RWPE2 (cell line): Measurements from ENCODE around the gene LCORL.

ENCODE experiments used
- ATAC-seq: fragments of 200-7000 bp; cut with Tn5 transposase; 3 replicates; pipeline ENCODE4 v1.9.1; 2021; ENCODE audit warnings: low read depth
- DNase-seq: peaks from one replicate; pipeline ENCODE4 v3.0.0-alpha.2; 2020; ENCODE audit warnings: low spot score
- H3K27ac ChIP-seq: fragments of 450-650 bp; 2 replicates; pipeline ENCODE4 v1.5.1; 2017; ENCODE audit warnings: mild to moderate bottlenecking; ENCODE audit not compliant: poor library complexity, severe bottlenecking
- H3K27me3 ChIP-seq: fragments of 250-450 bp; sonication (Bioruptor Pico); 2 replicates; pipeline ENCODE4 v1.5.1; 2021; ENCODE audit warnings: mild to moderate bottlenecking, moderate library complexity; ENCODE audit not compliant: insufficient read depth, poor library complexity, severe bottlenecking
- H3K36me3 ChIP-seq: fragments of 250-450 bp; sonication (Bioruptor Pico); 2 replicates; pipeline ENCODE4 v1.5.1; 2020; ENCODE audit warnings: low read depth, mild to moderate bottlenecking, moderate library complexity
- H3K4me1 ChIP-seq: fragments of 250-450 bp; sonication (Bioruptor Pico); 2 replicates; pipeline ENCODE4 v1.5.1; 2021; ENCODE audit warnings: mild to moderate bottlenecking, moderate library complexity; ENCODE audit not compliant: insufficient read depth, poor library complexity, severe bottlenecking
- H3K4me3 ChIP-seq: fragments of 250-450 bp; sonication (Bioruptor Pico); 2 replicates; pipeline ENCODE4 v1.5.1; 2021; ENCODE audit warnings: mild to moderate bottlenecking, moderate library complexity; ENCODE audit not compliant: severe bottlenecking
- H3K9me3 ChIP-seq: fragments of 250-450 bp; sonication (Bioruptor Pico); 2 replicates; pipeline ENCODE4 v1.5.1; 2021; ENCODE audit warnings: mild to moderate bottlenecking, moderate library complexity; ENCODE audit not compliant: severe bottlenecking
- TF ChIP-seq, protein P1 (sequence below): fragments of 450-650 bp; IDR thresholded peaks from one replicate; pipeline ENCODE4 v1.5.1; 2017; ENCODE audit warnings: mild to moderate bottlenecking, moderate library complexity; ENCODE audit not compliant: poor library complexity, severe bottlenecking

LCORL gene

DNA sequence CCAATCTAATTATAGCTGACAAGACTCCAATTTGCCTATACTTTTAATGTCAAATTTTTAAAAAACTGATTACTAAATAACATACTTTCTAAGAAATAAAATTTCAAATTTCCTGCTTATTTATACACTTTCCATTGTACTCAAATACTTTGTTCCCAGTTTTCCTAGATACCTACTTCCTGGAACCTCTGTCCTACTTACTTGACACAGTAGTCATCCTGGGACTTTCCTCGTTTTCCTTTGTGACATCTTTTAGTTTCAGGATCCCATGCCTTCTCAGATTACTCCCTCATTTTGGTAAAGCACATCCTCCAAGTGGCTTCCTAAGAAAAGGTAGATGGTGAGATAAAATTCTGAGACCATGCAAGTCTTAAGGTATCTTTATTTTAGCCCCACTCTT is 226.8 kb downstream of the LCORL start:
- DNase-seq (no peak), ATAC-seq (no peak)
- Histone ChIP-seq H3K36me3 (peaks cover 28% of the 10 kb centered on the region), H3K4me3 (no peak overlapping the region), H3K27ac (no peak overlapping the region), H3K27me3 (no peaks in the 10 kb centered on the region), H3K9me3 (no peaks in the 10 kb centered on the region), H3K4me1 (no peaks in the 10 kb centered on the region)
- TF ChIP-seq, protein P1, sequence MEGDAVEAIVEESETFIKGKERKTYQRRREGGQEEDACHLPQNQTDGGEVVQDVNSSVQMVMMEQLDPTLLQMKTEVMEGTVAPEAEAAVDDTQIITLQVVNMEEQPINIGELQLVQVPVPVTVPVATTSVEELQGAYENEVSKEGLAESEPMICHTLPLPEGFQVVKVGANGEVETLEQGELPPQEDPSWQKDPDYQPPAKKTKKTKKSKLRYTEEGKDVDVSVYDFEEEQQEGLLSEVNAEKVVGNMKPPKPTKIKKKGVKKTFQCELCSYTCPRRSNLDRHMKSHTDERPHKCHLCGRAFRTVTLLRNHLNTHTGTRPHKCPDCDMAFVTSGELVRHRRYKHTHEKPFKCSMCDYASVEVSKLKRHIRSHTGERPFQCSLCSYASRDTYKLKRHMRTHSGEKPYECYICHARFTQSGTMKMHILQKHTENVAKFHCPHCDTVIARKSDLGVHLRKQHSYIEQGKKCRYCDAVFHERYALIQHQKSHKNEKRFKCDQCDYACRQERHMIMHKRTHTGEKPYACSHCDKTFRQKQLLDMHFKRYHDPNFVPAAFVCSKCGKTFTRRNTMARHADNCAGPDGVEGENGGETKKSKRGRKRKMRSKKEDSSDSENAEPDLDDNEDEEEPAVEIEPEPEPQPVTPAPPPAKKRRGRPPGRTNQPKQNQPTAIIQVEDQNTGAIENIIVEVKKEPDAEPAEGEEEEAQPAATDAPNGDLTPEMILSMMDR, result no peak
